HG02885 (cell line): ENCODE data around the gene RAB40B.

Experiments
- ATAC-seq: cut with Tn5 transposase; IDR thresholded peaks from one replicate; pipeline ENCODE4 v1.9.1; 2021; ENCODE audit warnings: mild to moderate bottlenecking; ENCODE audit not compliant: unreplicated experiment, poor library complexity

The RAB40B gene

DNA sequence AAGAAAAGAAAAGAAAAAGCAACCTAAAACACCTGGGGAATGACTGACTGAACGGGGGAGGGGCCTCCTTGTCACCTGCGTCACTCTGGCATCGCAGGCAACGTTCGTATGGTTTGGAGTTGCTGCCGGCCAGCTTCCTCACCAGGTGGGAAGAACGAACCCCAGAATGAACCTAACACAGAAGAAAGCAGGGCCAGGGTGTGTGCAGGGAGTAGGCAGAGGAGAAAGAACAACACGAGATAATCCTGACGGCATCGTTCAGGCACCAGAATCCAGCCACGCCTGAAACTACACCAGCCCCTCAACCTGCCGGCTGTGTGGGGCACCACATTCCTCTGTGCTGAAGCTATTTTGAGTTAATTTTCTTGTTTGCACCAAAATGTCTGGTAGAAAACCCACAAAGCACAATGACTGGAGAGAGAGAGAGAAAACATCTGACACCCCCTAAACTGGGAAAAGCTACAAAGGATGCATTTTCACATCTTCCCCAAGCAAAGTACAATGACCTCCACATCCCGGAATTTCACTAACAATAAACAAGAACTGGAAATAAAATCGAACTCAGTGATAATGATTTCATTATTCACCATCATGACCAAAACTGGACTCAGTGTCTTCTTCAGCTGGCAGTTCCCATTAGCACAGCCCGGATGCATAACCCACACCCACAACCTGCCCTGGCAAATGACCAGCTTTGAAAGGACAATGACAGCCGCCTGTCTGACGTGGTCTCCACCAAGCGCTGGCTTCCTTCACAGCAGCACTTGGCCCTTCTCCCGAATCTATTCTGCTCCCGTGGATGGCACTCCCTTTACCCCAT lies 23.6 kb downstream of the RAB40B start:
- no peak for ATAC-seq

DNA sequence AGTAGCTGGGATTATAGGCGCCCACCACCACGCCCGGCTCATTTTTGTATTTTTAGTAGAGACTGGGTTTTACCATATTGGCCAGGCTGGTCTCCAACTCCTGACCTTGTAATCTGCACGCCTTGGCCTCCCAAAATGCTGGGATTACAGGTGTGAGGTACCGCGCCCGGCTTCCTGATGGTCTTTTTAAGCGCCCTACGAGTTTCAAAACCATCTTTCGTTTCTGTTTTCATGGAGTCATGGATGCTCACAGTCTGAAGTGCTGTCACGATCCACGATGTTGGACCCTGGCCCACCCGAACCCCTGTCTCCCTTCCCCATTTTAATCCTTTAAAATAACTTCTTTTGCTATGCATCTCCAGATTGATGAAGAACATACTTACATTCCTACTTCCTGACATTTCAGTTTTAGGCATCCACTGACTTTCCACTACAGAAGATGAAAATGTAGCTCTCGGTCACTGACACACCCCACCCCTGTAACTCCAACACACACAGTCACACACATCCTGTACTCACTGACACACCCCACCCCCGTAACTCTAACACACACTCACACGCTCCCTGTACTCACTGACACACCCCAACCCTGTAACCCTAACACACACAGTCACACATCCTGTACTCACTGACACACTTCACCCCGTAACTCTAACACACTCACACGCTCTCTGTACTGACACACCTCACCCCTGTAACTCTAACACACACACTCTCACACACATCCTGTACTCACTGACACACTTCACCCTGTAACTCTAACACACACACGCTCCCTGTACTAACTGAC lies 27.6 kb downstream of the RAB40B start:
- ATAC-seq = no peak

DNA sequence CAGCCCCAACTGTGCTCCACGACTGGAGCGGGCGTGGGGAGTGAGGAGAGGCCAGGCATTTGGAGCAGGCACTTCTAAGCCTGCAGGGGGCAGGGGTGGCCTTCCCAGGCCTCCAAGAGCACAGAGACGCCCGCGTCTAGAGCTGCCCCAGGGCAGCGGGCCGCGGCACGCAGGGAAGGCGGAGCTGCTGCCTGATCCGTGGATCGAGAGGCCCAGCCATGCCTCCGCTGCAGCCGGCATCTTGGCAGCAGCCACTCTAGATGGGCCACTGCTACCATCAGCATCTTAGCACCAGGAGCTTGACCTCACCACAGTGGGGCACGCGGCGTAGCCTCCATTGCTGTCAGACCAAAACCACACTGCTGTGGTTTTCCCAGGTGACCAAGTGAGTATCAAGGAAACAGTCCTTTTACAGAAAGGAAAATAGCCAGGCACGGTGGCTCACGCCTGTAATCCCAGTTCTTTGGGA lies 29.8 kb downstream of the RAB40B start:
- ATAC-seq = no peak

DNA sequence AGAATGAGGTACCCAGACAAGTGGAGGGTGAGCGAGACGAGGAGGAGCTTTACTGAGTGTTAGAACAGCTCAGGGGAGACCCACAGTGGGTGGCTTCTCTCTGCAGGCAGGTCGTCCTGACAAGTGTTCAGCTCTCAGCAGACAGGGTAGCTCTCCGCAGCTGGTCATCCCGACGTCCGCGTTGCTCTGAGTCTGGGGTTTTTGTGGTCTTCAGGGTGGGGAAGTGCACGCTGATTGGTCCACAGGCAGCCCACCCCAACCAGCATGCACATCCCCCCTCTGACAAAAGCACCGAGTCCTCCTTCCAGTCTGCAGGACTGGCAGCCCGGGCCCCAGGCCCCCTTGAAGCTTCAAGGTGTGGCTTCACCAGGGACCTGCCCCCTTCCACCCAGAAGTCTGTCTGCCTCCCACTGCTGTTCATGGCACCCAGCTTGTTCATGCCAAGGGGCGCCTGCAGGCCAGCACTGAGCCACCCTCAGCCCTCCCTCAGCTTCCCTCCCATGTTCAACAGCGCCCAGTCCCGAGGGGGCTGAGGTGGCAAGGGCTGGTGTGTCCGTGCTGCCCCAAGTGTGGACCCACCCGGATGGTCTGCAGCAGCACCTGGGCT lies 30.4 kb downstream of the RAB40B start:
- no peak for ATAC-seq

DNA sequence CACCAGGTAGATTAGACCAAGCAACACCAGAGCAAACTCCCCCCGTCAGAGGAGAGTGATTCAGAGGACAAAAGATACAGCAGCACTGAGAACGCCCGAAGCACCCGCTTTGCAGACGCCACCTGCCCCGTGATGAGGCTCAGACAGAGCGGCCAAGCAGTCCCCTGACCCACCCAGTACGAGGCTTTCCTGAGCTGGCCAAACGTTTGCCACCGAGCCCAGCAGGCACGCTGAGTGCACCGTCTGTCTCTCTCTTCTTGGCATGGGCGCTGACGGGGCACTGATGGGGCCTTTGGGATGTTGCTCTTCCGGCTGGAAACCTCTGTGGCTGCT lies 30.9 kb downstream of the RAB40B start:
- no peak for ATAC-seq

DNA sequence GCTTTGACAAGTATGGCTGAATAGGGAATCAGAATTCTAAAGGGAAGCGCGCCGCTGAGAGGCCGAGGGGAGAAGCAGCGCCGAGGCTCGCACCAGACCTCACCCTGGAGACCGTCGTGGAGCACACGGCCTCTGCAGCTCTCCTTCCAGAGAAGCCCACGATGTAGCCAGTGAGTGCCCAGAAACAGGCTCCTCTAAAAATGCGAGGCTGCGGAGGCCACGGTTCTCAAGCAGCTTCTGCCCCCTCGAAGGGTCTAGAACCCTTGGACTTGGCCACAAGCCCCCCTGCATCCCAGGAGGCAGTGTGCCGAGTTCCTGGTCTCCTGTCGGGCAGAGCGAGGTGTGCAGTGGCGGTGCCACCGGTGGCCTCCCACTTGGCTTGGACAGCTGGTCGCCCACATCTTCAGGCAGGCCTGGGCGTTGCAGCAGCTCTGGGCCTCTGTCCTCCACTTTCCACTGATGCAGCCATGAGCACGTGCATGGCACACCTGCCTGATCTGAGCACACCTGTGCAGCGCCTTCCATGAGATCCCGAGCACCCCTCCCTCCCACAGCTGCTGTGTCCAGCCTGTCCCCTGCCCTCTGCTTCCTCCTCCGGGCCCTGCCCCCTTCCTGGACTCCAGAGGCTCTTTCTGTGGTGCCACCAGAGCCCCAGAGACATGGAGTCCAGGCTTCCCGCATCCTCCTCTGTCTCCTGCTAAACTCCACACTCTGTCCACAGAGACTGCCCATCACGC lies 31.4 kb downstream of the RAB40B start:
- ATAC-seq = no peak

DNA sequence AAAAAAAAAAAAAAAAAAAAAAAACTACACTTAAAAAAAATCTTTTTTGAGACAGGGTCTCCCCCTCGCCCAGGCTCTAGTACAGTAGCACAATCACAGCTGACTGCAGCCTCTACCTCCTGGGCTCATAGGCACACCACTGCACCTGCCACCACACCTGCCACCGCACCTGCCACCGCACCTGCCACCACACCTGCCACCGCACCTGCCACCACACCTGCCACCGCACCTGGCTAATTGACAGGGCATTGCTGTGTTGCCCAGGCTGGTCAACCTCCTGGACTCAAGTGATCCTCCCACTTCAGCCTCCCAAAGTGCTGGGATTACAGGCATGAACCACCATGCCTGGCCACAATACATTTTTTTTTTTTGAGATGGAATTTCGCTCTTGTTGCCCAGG lies 32.6 kb downstream of the RAB40B start:
- ATAC-seq = no peak

DNA sequence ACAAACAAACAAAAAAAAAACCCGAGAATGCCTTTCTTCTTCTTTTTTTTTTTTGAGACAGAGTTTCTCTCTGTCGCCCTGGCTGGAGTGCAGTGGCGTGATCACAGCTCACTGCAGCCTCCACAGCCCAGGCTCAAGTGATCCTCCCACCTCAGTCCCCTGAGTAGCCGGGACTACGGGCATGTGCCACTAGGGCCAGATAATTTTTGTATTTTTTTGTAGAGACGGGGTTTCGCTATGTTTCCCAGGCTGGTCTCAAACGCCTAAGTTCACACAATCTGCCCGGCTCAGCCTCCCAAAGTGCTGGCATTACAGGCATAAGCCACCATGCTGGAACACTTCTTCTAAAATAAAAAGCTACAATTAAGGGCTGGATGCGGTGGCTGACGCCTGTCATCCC lies 33.3 kb downstream of the RAB40B start:
- no peak for ATAC-seq

DNA sequence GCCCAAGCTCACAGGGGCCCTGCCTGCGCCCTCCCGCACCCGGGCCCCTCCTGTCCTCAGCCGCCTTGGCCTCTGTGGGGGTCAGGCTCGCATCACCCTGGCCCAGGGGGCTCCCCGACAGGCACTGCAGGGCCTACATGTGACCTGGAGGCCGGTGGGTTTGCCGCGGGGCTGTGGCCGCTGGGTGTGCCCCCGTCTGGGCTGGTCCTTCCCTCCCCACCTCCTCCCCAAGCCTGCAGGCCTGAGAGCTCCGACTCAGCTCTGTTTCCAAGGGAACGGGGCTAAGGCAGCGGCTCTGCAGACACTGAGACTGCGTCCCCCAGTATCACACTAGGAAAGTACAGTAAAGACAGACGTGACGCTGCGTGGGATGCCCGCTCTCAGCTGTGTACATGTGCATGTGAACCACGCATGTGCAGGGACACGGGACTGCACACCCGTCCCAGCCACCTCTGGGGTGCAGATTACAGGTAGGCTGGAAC lies 33.8 kb downstream of the RAB40B start:
- ATAC-seq = no peak

DNA sequence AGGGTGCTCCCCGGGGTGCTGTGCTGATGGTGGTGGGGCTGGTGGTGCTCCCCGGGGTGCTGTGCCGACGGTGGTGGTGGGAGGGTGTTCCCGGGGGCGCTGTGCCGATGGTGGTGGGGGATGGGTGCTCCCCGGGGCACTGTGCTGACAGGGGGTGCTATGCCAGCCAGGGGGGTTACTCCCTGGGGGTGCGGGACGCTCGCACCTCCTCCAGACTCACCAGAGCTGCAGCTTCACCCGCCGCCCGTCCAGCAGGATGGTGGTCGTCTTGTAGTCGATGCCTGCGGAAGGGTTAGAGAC lies 34.3 kb downstream of the RAB40B start:
- ATAC-seq = no peak

DNA sequence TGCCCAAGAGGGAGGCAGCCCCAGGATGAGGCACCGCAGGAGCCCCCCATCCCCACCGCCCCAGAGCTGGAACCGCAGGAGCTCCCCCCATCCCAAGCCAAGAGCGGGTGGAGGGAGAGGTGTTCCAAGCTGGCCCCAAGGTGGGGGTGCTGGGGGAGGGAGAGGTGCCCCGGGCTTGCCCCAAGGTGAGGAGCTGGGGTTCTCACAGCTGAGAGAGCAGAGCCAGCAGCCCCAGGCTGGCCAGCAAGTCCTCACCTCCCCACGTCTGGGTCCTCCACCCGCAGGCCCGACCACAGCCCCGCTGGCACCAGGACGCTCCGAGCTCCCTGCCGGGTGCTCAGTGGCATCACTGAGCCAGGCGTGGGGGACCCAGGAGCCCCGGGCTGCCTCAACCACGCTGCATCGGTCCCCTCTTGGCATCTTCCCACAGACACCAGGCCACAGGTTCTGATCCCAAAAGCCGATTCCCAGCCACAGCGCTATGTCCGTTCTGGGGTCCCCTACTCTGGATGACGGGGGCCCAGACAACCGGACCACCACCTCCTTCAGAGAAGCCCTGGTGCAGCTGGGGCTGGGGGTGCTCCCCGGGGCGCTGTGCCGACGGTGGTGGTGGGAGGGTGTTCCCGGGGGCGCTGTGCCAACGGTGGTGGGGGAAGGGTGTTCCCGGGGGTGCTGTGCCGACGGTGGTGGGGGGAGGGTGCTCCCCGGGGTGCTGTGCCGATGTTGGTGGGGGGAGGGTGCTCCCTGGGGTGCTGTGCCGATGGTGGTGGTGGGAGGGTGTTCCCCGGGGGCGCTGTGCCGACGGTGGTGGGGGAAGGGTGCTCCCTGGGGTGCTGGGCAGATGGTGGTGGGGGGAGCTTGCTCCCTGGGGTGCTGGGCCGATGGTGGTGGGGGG lies 34.9 kb downstream of the RAB40B start:
- no peak for ATAC-seq

DNA sequence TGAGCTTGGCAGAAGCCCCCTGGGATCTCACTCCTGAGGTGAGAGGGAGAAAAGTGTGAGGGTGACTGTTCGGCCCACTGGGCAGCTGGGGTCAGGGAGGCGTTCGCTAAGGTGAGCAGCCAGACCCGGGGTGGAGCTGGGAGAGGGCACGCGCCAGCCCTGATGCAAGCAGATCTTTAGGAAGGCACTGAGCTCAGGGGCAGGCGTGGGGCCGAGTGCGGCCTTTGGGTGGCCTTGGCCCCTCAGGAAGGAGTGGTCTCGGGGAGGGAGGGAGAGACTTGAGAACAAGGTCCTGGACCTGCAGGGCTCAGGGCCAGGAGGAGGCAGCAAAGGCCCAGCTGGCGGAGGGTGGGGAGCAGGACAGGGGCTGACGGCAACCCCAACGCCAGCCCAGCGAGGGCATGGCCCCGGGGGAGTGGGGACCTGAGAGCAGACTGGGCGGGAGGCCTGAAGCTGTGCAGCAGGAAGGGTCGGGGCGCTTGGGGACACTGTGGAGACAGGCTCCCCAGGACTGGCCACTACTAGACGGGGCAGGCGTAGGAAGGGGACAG lies 35.7 kb downstream of the RAB40B start:
- ATAC-seq = no peak

DNA sequence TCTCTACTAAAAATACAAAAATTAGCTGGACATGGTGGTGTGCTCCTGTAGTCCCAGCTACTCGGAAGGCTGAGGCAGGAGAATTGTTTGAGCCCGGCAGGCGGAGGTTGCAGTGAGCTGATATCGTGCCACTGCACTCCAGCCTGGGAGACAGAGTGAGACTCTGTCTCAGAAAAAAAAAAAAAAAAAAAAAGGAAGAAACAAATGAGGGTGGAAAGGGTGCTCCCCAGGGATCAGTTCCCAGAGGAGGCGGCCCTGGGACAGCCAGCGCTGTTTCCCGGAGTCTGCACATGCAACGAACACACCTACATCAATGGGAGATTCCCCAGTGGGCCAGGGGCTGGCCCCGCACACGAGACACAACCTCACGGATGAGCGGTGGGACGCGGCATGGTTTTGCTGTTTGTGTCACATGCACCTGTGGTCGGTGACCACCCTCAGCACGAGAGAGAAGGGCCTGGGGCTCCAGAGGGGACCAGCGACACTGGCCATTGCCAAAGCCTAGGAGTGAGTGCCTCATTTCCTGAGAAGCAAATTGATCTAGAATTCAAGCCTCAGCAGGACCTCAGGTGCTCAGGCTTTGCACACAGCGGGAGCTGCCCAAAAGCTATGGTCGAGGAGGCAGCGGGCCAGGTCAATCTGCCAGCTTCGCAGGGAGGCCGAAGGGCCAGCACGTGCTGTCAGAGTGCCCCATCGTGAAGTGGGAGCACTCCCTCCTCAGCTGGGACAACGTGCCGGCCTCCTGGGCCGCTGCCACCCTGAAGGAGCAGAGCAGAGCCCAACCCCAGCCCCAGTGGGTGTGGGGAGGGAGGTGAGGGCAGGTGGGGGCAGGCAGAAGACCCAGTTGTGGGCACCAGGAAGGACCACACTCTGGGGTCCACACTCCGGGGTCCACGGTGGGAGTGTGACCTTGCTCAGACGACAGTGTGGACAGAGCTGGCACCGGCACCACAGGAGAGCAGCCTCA lies 36.5 kb downstream of the RAB40B start:
- no peak for ATAC-seq

DNA sequence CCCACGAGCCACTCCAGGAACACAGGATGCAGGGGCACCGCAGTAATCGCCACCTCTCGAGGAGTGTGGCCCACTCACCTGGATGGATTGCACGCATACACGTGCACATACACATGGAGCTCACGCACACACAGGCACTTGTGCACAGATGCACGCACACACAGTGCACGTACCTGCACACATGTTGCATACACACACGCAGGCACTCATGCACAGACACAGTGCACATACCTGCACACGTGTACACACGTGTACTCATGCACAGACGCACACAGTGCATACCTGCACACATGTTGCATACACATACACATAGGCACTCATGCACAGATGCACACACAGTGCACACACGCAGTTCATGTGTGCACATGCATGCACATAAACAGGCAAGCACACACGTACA lies 38.6 kb downstream of the RAB40B start:
- ATAC-seq = no peak

DNA sequence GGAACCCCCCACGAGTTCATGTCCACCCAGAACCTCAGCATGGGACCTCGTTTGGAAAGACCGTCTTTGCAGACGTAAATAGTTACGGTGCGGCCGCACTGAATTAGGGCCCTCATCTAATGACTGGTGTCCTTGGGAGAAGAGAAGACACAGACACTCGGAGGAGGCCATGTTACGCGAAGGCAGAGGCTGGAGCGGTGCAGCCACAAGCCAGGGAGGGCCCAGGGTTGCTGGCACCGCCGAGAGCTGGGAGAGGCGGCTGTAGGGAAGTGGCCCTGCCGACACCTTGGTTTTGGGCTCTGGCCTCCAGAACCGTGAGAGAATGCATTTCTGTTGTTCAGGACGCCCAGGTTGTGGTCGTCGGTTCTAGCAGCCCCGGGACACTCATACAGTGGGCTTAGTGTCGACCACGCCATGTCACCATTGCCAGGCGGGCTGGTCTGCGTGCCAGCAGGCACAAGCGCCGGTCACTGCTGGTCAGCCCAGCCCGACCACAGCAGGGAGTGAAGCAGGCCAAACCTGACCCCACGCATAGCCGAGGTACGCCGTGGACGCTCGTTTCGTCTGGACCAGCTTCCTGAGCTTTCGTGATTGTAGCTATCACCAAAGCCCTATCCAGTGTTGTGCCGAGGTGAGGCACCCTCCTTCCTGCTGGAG lies 39.6 kb downstream of the RAB40B start:
- no peak for ATAC-seq

DNA sequence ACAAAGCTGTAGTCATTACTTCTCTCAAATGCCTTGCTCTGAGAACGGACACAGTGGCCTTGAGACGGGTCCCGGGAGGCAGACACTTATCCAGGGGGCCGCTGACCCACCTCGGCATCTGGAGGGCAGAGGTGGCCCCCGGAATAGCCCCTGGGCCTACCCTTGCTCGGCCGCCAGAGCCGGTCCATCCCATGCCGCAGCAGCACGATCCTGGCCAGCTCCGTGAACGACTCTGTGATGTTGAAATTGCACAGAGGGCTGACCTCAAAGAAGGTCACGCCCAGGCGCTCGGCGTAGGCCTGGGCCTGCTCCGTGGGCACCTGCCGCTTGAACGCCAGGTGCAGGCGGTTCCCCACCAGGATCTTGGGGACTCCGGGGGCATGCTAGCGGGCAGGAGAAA lies 40.2 kb downstream of the RAB40B start:
- ATAC-seq = no peak

DNA sequence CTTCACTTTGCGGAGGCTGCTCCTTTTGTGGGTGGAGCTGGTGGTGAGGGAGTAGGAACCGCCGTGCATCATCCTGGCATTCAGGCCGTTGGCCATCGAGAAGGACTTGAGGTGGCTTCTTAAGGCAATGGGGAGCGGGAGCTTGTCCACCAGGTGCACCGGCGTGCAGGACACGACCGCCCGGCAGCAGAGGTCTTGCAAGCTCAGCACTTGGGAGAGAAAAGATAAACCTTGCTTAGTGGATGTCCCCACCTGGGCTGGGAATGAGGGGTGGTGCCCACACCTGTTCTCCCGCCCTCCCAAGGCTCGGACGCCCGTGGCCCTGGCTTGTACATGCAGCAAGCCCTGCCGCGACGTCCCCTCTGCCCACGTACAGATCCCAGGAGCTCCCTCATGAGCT lies 40.6 kb downstream of the RAB40B start:
- ATAC-seq = no peak

DNA sequence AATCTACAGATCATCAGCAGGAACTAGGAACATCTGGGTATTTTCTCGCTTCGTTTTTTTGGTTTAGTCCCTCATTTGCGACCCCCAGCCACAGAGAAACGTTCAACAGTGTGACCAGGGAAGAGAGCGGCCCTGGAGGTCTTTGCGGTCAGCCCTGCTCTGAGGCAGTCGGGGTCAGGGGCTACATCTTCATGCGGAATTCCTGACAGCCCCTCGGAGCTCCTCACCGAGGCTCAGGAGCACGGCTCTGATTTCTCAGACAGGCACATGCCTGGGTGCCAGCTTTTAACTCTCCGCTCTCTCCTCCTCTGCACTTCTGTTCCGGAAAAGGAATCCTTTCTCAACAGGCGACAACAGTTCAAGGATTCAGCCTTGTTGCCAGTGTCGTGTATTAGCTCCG lies 42.2 kb downstream of the RAB40B start:
- ATAC-seq = no peak
